GM23338 (cell line): Measurements from ENCODE around the gene ANO7. TPM values are rescaled to one million over a fixed set of nuclear protein-coding genes. Genes with fewer than 3 reads are reported as not detected.

Experiments
- ATAC-seq: fragments of 200-7000 bp; cut with Tn5 transposase; 3 replicates; pipeline ENCODE4 v1.9.1; 2020
- DNase-seq: peaks from one replicate; pipeline ENCODE4 v3.0.0-alpha.2; 2015; ENCODE audit warnings: low spot score
- H2AFZ ChIP-seq: fragments of 200-600 bp; sonication (generic); 2 replicates; pipeline ENCODE4 v1.8.0; 2016; ENCODE audit warnings: antibody characterized with exemption, mild to moderate bottlenecking, moderate library complexity
- H3F3A ChIP-seq: fragments of 200-600 bp; sonication (generic); replicated peaks from 2 replicates; pipeline ENCODE4 v1.8.0; 2017; ENCODE audit warnings: antibody characterized with exemption, mixed run types, low read depth
- H3K27ac ChIP-seq: fragments of 200-600 bp; sonication (generic); 2 replicates; pipeline ENCODE4 v1.6.1; 2016; ENCODE audit warnings: low read depth
- H3K27me3 ChIP-seq: fragments of 200-600 bp; sonication (generic); 2 replicates; pipeline ENCODE4 v1.8.0; 2016; ENCODE audit warnings: mild to moderate bottlenecking, mixed run types, moderate library complexity; ENCODE audit not compliant: insufficient read depth
- H3K36me3 ChIP-seq: fragments of 200-600 bp; sonication (generic); 2 replicates; pipeline ENCODE4 v1.8.0; 2016; ENCODE audit warnings: mild to moderate bottlenecking; ENCODE audit not compliant: insufficient read depth
- H3K4me1 ChIP-seq: fragments of 200-600 bp; sonication (generic); 2 replicates; pipeline ENCODE4 v1.8.0; 2016; ENCODE audit warnings: mild to moderate bottlenecking, moderate library complexity; ENCODE audit not compliant: insufficient read depth
- H3K4me2 ChIP-seq: fragments of 200-600 bp; sonication (generic); 2 replicates; pipeline ENCODE4 v1.7.1; 2017; ENCODE audit warnings: mixed run types
- H3K4me3 ChIP-seq: fragments of 200-600 bp; sonication (generic); 2 replicates; pipeline ENCODE4 v1.6.1; 2016; ENCODE audit warnings: mixed run types
- H3K79me2 ChIP-seq: fragments of 200-600 bp; sonication (generic); replicated peaks from 2 replicates; pipeline ENCODE4 v1.8.0; 2017; ENCODE audit warnings: mild to moderate bottlenecking; ENCODE audit not compliant: insufficient read depth
- H3K9me2 ChIP-seq: fragments of 200-600 bp; sonication (generic); 2 replicates; pipeline ENCODE4 v1.8.0; 2017; ENCODE audit not compliant: insufficient read depth
- H4K20me1 ChIP-seq: fragments of 200-600 bp; sonication (generic); replicated peaks from 2 replicates; pipeline ENCODE4 v1.8.0; 2017; ENCODE audit warnings: mild to moderate bottlenecking; ENCODE audit not compliant: insufficient read depth
- H3K27ac Mint-ChIP-seq: 2 replicates; pipeline ENCODE4 v1.8.0; 2020; ENCODE audit warnings: inconsistent platforms, mild to moderate bottlenecking, moderate library complexity, mixed read lengths
- H3K27me3 Mint-ChIP-seq: 3 replicates; pipeline ENCODE4 v1.8.0; 2022; ENCODE audit warnings: low read depth, mild to moderate bottlenecking, moderate library complexity, mixed read lengths, inconsistent platforms; ENCODE audit not compliant: insufficient read depth, poor library complexity
- H3K36me3 Mint-ChIP-seq: 3 replicates; pipeline ENCODE4 v1.8.0; 2021; ENCODE audit warnings: low read depth, mild to moderate bottlenecking, inconsistent platforms, moderate library complexity, mixed read lengths
- H3K4me1 Mint-ChIP-seq: 3 replicates; pipeline ENCODE4 v1.8.0; 2020; ENCODE audit warnings: mild to moderate bottlenecking, inconsistent platforms, mixed read lengths
- H3K4me3 Mint-ChIP-seq: 3 replicates; pipeline ENCODE4 v1.8.0; 2021; ENCODE audit warnings: moderate library complexity, mild to moderate bottlenecking, inconsistent platforms, mixed read lengths
- H3K9me3 Mint-ChIP-seq: 3 replicates; pipeline ENCODE4 v1.8.0; 2020; ENCODE audit warnings: moderate library complexity, mild to moderate bottlenecking, inconsistent platforms, mixed read lengths
- CTCF ChIP-seq, 2 experiments: fragments of 200-600 bp in 1 of 2; sonication (generic) in 1 of 2; conservative IDR thresholded peaks; 2 replicates each; pipeline versions ENCODE4 v1.5.1 to v1.6.1; 2016 to 2017; ENCODE audit warnings: antibody characterized with exemption in 2 of 2, low read depth in 2 of 2, mild to moderate bottlenecking in 2 of 2, moderate library complexity in 1 of 2
- EZH2 ChIP-seq: fragments of 200-600 bp; sonication (generic); IDR thresholded peaks from one replicate; pipeline ENCODE4 v1.8.0; 2017; ENCODE audit warnings: antibody characterized with exemption, mild to moderate bottlenecking, low read depth; ENCODE audit not compliant: unreplicated experiment
- EZH2phosphoT487 ChIP-seq: fragments of 200-600 bp; sonication (generic); IDR thresholded peaks from one replicate; pipeline ENCODE4 v1.8.1; 2018; ENCODE audit warnings: antibody characterized with exemption; ENCODE audit not compliant: unreplicated experiment
- NANOG ChIP-seq: IDR thresholded peaks from 2 replicates; pipeline ENCODE4 v1.6.1; 2016; ENCODE audit warnings: antibody characterized with exemption, borderline replicate concordance
- POLR2AphosphoS5 ChIP-seq: IDR thresholded peaks from 2 replicates; pipeline ENCODE4 v1.6.1; 2016; ENCODE audit warnings: antibody characterized with exemption, low read depth
- REST ChIP-seq: IDR thresholded peaks from one replicate; pipeline ENCODE4 v1.6.1; 2018; ENCODE audit warnings: antibody characterized with exemption; ENCODE audit not compliant: unreplicated experiment
- ZNF114 ChIP-seq: fragments of 250-450 bp; sonication (Bioruptor Pico); IDR thresholded peaks from 2 replicates; pipeline ENCODE4 v1.5.0; 2020; ENCODE audit warnings: mild to moderate bottlenecking, moderate library complexity
- ZNF462 ChIP-seq: fragments of 250-450 bp; sonication (Bioruptor Pico); IDR thresholded peaks from 2 replicates; pipeline ENCODE4 v1.5.0; 2020; ENCODE audit warnings: mild to moderate bottlenecking, moderate library complexity
- polyA plus RNA-seq: library from polyadenylated mRNA; unstranded; fragments of >200 nt; fragmentation: Nextera tagmentation; extraction: Ambion mirVana; gene quantifications from 2 replicates; pipeline ENCODE4 v1.2.1, GENCODE V29; 2016
- total RNA-seq: library from RNA; depleted of rRNA; stranded (reverse); fragments of >200 nt; shearing (Covaris generic); gene quantifications from 2 replicates; pipeline ENCODE4 v1.2.3, GENCODE V29; 2014

Gene ANO7
- total and polyA plus RNA-seq, 2 experiments from 2014 or later, result 3.6 to 5.1 TPM

- TF ChIP-seq CTCF (conservative IDR thresholded peaks at IDR 0.05; ENCODE audit: low read depth in 2 of 2) (no peak), NANOG (no peak), EZH2phosphoT487 (no peak)
- no peak overlapping the region for H2AFZ ChIP-seq
- no peak overlapping the region for H3K4me3 ChIP-seq
- H3K4me1 ChIP-seq, result peaks cover 3% of the 10 kb centered on the region; the same call in 1 of the 2 replicates
- ATAC-seq (no peak), DNase-seq (no peak)
- H4K20me1 ChIP-seq, result peaks cover 18% of the 10 kb centered on the region
- H3K9me3 Mint-ChIP-seq, result no peaks in the 10 kb centered on the region; the same call in 2 of the 3 replicates
- no peaks in the 10 kb centered on the region for H3K27me3 ChIP-seq
- H3K79me2 ChIP-seq, result 0 out of 2 replicates have a peak, but pooled peaks cover 3% of the 10 kb centered on the region
- peaks cover 14% of the 10 kb centered on the region for H3K4me1 Mint-ChIP-seq
- H3K36me3 ChIP-seq, result peaks cover 13% of the 10 kb centered on the region; the same call in 1 of the 2 replicates
- no peaks in the 10 kb centered on the region for H3K9me2 ChIP-seq
- no peak overlapping the region for H3K4me2 ChIP-seq
- peaks cover 56% of the 10 kb centered on the region for H3K36me3 Mint-ChIP-seq
- H3K27ac ChIP-seq, result no peak overlapping the region
- peak overlapping the region; percentile 31; the same call in 1 of the 2 replicates for H3K27ac Mint-ChIP-seq
- H3K27me3 Mint-ChIP-seq, result peaks cover 30% of the 10 kb centered on the region
- peaks cover 3% of the 10 kb centered on the region; the same call in 1 of the 2 replicates for H3F3A ChIP-seq
- no peak overlapping the region for H3K4me3 Mint-ChIP-seq
Measured at GRCh38 chr2:241227594-241227993, 39.1 kb downstream of the ANO7 start.

GRCh38 chr2:241228081-241228859 is 39.8 kb downstream of the ANO7 start:
- Mint-ChIP-seq H3K4me1 (peaks cover 12% of the 10 kb centered on the region), H3K27me3 (peaks cover 31% of the 10 kb centered on the region), H3K9me3 (no peaks in the 10 kb centered on the region; the same call in 2 of the 3 replicates), H3K27ac (peak overlapping the region; percentile 31; the same call in 1 of the 2 replicates), H3K36me3 (peaks cover 59% of the 10 kb centered on the region), H3K4me3 (no peak overlapping the region)
- Histone ChIP-seq H4K20me1 (peaks cover 16% of the 10 kb centered on the region), H3K36me3 (peaks cover 15% of the 10 kb centered on the region; the same call in 1 of the 2 replicates), H3K9me2 (no peaks in the 10 kb centered on the region), H3K4me2 (no peak overlapping the region), H3K4me3 (no peak overlapping the region), H3F3A (peaks cover 3% of the 10 kb centered on the region; the same call in 1 of the 2 replicates), H3K27me3 (no peaks in the 10 kb centered on the region), H3K79me2 (0 out of 2 replicates have a peak, but pooled peaks cover 3% of the 10 kb centered on the region), H3K4me1 (peaks cover 3% of the 10 kb centered on the region; the same call in 1 of the 2 replicates), H2AFZ (no peak overlapping the region), H3K27ac (no peak overlapping the region)
- no peak for TF ChIP-seq EZH2phosphoT487
- TF ChIP-seq REST, result no peak
- TF ChIP-seq ZNF114, result no peak
- TF ChIP-seq POLR2AphosphoS5, result no peak
- no peak for TF ChIP-seq ZNF462
- TF ChIP-seq EZH2, result no peak
- no peak for DNase-seq
- no peak for ATAC-seq
